Measurements from ENCODE around the gene DRC3.

DRC3 gene

DNA sequence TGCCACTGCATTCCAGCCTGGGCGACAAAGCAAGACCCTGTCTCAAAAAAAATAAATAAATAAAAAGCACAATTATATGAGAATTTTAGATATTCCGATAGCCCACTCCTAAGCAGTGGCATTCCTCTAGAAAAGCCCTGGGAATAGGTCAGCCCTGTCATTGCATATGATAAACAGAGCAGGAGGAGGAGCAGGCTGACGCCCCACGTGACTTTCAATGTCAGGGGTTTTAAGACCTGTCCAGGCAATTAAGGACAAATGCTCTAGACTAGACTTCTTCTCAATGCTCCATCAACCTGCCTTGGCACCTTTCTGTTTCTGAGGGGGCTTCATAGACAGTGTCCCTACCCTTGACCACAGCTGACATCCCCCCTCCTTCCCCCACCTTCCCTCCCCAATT lies 8.0 kb upstream of the DRC3 start:
- TF ChIP-seq, protein P1, sequence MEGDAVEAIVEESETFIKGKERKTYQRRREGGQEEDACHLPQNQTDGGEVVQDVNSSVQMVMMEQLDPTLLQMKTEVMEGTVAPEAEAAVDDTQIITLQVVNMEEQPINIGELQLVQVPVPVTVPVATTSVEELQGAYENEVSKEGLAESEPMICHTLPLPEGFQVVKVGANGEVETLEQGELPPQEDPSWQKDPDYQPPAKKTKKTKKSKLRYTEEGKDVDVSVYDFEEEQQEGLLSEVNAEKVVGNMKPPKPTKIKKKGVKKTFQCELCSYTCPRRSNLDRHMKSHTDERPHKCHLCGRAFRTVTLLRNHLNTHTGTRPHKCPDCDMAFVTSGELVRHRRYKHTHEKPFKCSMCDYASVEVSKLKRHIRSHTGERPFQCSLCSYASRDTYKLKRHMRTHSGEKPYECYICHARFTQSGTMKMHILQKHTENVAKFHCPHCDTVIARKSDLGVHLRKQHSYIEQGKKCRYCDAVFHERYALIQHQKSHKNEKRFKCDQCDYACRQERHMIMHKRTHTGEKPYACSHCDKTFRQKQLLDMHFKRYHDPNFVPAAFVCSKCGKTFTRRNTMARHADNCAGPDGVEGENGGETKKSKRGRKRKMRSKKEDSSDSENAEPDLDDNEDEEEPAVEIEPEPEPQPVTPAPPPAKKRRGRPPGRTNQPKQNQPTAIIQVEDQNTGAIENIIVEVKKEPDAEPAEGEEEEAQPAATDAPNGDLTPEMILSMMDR (IDR thresholded peaks at IDR 0.05; ENCODE audit: low read depth, low read length, missing control alignments) = no peak
- no peak for DNase-seq (ENCODE audit: extremely low read depth, low read depth)
- H3K4me3 ChIP-seq (replicated peaks; ENCODE audit: low read depth, low read length) = no peak overlapping the region

DNA sequence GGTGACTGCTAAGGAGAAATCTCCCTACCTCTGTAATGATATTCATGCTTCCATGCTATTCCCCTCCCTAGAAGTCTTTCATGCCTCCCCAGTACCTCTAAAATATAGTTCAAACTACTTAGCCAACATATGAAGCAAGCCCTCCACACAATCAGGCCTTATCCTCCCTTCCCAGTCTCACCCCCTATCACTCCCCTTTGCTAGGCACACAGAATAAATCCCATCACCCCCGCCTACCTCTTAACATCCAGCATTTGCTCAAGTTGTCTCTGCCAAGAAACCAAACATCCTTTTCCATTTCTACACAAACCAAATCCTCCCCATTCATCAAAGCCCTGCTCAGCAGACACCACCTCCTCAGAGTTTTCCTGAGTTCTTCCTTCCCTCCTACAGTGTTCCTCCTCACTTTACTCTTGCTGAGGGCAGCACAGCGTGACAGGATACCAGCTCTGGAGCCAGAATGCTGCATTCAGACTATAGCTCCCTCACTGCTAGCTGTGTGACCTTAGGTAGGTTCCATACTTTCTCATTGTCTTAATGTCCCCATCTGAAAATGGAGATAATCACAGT lies 7.4 kb upstream of the DRC3 start:
- H3K4me3 ChIP-seq (replicated peaks; ENCODE audit: low read depth, low read length) = no peak overlapping the region
- no peak for DNase-seq (ENCODE audit: extremely low read depth, low read depth)
- TF ChIP-seq, protein P1 (IDR thresholded peaks at IDR 0.05; ENCODE audit: low read depth, low read length, missing control alignments) = no peak

DNA sequence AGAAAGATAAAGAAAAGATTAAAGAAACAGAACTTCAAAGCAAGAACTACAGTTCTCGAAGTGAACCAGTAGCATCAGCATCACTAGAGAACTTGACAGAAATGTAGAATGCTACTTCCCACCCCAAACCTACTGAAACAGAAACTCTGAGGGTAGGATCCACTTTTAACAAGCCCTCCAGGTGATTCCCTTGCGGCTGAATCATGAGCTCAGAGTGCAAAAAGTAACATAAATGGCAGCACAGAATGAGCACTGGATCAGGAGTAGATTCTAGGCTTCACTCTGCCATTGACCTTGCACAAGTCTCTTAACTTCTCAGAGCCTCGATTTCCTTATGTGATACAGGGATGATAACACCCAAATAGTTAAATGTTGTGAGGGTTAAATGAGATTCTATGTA lies 6.3 kb upstream of the DRC3 start:
- TF ChIP-seq, protein P1 (IDR thresholded peaks at IDR 0.05; ENCODE audit: low read depth, low read length, missing control alignments) = no peak
- DNase-seq (ENCODE audit: extremely low read depth, low read depth) = no peak
- H3K4me3 ChIP-seq (replicated peaks; ENCODE audit: low read depth, low read length) = no peak overlapping the region

DNA sequence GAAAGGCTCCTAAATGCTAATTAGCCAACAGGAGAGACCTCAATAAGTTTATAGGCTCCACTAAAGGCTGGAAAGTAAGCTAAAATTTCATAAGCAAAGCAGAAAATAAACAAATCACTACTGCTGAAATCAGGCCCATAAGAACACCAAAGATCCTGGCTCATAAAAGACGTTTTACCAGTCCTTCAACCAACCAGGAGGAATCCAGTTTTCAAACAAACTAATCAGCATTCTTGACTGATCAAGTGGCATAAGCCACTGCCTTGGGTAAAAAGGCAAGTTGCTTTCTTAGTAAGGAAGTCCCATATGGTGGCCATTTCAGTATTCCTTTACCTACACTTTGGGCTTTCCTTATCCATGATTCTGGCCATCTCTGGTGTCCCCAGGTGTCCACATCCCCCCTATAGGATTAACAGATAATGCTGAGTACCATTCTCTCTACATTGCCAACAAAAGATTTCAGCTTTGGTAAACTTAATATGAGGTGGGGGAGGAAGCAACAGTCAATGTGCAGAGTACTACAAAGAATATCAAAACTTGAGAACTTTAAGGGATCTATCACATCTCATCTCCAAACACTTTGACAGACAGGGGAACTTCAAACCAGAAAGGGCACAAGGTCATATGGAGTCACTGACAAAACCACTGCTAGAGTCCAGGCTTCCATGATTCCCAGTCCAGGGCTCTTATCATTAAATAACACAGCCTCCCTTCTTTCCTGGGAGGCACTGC lies 1.8 kb upstream of the DRC3 start:
- TF ChIP-seq, protein P1 (IDR thresholded peaks at IDR 0.05; ENCODE audit: low read depth, low read length, missing control alignments) = no peak
- no peak for DNase-seq (ENCODE audit: extremely low read depth, low read depth)
- peak overlapping the region; percentile 67 for H3K4me3 ChIP-seq (replicated peaks; ENCODE audit: low read depth, low read length)

DNA sequence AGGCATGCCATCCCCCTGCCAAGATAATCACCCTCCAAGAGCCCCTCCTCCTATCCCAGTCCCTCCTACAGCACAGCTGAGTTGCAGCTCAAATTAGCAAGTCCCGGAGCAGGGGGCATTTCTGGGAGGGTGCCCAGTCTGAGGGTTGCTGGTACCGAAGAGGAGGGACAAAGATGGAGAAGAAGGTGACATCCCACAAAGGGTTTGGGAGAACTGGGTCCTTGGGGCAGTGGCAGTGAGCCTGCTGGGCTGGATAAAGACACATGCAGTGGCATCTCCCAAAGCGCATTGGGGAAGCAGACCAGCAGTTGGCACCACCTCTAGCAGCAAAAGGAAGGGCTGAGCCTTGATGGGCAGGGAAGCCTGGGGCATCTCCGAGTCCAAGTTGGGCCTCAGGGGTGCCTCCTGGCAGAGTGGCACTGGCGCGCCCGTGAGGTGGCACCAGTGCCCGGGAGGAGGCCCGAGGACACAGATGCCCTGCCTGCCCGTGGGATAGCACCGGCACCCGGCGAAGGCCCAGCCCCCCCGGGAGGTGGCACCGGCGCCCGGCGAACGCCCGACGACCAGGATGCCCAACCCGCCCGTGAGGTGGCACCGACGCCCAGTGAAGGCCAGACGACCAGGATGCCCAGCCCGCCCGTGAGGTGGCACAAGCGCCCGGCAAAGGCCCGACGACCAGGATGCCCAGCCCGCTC lies 1.1 kb upstream of the DRC3 start:
- TF ChIP-seq, protein P1 (IDR thresholded peaks at IDR 0.05; ENCODE audit: low read depth, low read length, missing control alignments) = no peak
- peak overlapping the region; percentile 67 for H3K4me3 ChIP-seq (replicated peaks; ENCODE audit: low read depth, low read length)
- no peak for DNase-seq (ENCODE audit: extremely low read depth, low read depth)

DNA sequence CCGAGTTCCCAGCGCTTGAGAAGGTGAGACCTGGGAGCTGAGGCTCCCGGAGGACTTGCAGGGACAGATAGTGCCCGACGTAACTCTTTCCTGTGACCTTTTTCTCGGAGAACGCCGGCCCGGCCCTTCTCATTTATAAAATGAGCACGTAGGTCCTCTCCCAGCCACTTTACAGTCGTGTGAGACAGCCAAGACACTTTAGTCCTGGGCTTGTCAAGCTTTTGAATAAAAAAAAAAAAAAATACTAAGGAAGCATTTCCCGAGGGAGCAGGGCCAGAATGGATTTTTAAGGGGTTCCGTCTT lies 241 bp downstream of the DRC3 start:
- DNase-seq (ENCODE audit: extremely low read depth, low read depth) = no peak
- TF ChIP-seq, protein P1 (IDR thresholded peaks at IDR 0.05; ENCODE audit: low read depth, low read length, missing control alignments) = no peak
- H3K4me3 ChIP-seq (replicated peaks; ENCODE audit: low read depth, low read length) = peak overlapping the region; percentile 67
